ENCODE data around the gene FPR2. TPM values are rescaled to one million over a fixed set of nuclear protein-coding genes. Genes with fewer than 3 reads are reported as not detected.
"Not testable (repeated sequence)": the region's sequence is repeated elsewhere in the genome, so short reads cannot be mapped to it uniquely, and the experiment has no call there.

FPR2 gene
- total RNA-seq, 1 donor from 2014 or later: 0.51 TPM

GRCh38 chr19:51806571-51806970 lies 45.6 kb downstream of the FPR2 start:
- not testable (repeated sequence) for DNase-seq

- DNase-seq: no peak
Observed at GRCh38 chr19:51807111-51807701, 46.2 kb downstream of the FPR2 start.

DNA sequence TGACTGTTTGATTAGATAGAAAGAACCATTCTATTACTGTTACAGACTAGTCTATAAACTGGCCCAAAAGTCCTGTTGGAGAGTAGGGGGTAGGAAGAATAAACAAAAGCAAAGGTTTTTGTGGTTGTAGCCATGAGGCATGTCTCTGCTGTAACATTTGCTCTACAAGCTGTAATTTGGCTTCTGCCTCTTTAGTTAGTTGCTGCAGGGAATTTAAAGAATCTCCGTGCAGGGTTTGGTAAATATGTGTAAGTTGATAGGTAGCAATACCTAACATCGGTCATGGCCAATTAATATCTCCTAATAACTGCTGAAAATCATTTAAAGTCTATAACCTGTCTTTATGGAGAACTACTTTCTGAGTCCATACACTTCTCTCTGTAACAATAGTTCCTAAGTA lies 46.9 kb downstream of the FPR2 start:
- no peak for DNase-seq

- DNase-seq: no peak
Observed at GRCh38 chr19:51808333-51808986, 47.5 kb downstream of the FPR2 start.

- DNase-seq: no peak
Observed at GRCh38 chr19:51809787-51810186, 48.8 kb downstream of the FPR2 start.

DNA sequence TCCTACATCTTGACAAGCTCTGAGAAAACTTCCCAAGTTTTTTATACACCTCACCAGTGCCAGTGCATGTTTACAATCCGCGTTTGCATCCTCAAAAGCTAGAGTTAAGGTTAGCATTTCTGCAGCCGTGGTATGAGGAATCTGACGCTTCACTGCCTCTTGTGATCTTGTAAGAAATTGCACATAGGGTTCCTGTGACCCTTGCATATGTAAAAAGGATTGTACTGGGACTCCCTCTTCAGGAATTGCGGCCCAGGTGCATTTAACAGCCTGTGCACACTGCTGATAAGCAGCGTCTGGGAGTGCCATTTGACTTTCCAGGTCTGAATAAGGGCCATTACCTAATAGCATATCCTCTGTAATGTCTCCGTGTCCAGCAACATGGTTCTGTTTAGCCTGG lies 49.2 kb downstream of the FPR2 start:
- no peak for DNase-seq

- DNase-seq: peak; percentile 5
Observed at GRCh38 chr19:51811344-51811743, 50.4 kb downstream of the FPR2 start.

- no peak for DNase-seq
Observed at GRCh38 chr19:51815043-51815442, 54.1 kb downstream of the FPR2 start.

GRCh38 chr19:51816711-51817110 lies 55.7 kb downstream of the FPR2 start:
- no peak for DNase-seq

DNA sequence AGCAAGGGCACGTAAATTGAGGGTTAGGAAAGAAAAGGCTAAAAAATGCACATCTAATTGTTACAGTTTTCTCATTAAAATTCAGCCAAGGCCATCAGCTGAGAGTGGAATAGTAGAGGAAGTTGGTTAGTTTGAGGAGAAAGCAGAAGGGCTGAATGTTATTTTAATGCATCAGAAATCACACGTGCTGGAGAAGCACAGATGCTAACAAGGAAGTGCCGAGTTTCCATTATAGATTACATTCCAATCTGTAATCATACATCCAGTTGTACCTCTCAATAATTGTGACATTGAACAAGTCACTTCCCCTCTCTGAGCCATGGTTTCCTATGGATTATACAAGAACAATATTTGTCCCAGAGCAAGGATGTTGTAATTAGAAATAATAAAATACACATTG lies 59.0 kb downstream of the FPR2 start:
- DNase-seq: no peak

Other genes starting within 250 kb of the FPR2 start
- not detected for gene SIGLEC6, start 229.5 kb upstream of the FPR2 start, total RNA-seq
- gene ZNF175, start 189.9 kb upstream of the FPR2 start, total RNA-seq: 10.9 TPM
- not detected for gene SIGLEC5, start 130.8 kb upstream of the FPR2 start, total RNA-seq
- gene SIGLEC14, start 114.4 kb upstream of the FPR2 start, total RNA-seq: 0.21 TPM
- gene SPACA6, start 67.8 kb upstream of the FPR2 start, total RNA-seq: 6.9 TPM
- 0.72 TPM for gene HAS1, start 37.2 kb upstream of the FPR2 start, total RNA-seq
- 1.8 TPM for gene FPR1, start 9.3 kb upstream of the FPR2 start, total RNA-seq
- gene FPR3, start 34.0 kb downstream of the FPR2 start, total RNA-seq: 1.4 TPM
- 20.0 TPM for gene ZNF577, start 126.8 kb downstream of the FPR2 start, total RNA-seq
- gene ZNF649, start 143.8 kb downstream of the FPR2 start, total RNA-seq: 15.4 TPM
- 8.5 TPM for gene ZNF613, start 166.3 kb downstream of the FPR2 start, total RNA-seq
- gene ZNF350, start 225.7 kb downstream of the FPR2 start, total RNA-seq: 8.7 TPM
- gene ZNF615, start 247.0 kb downstream of the FPR2 start, total RNA-seq: 19.5 TPM